ENCODE results near the gene HOXB9. TPM values are rescaled to one million over a fixed set of nuclear protein-coding genes. Genes with fewer than 3 reads are reported as not detected.

The HOXB9 gene
- total RNA-seq, 6 experiments from 2014 or later: not detected

- Histone ChIP-seq H3K4me3 (peak overlapping the region in 1 of 3 donors; percentile 9), H3K36me3 (no peaks in the 10 kb centered on the region), H3K4me1 (peaks cover 0 to 17% (median 2%) of the 10 kb centered on the region in 4 donors), H3K9me3 (no peaks in the 10 kb centered on the region), H3K27ac (no peak overlapping the region), H3K27me3 (peaks cover 34 to 73% of the 10 kb centered on the region in 2 donors)
- ATAC-seq: peak; percentile 28 to 58 (median 40)
- TF ChIP-seq CTCF (IDR thresholded peaks at IDR 0.05): no peak
- no peak for TF ChIP-seq POLR2A (IDR thresholded peaks at IDR 0.05)
- DNase-seq: no peak
- 3% methylated on average over 17 of the region's 66 CpGs for WGBS (ENCODE audit: insufficient coverage, low coverage, low lambda C conversion rate, missing lambda C conversion rate)
- intact Hi-C loops (cut with DNase I): no loop called here
Measured at GRCh38 chr17:48624544-48625494, 1.3 kb downstream of the HOXB9 start.

GRCh38 chr17:48624118-48624517, 2.0 kb downstream of the HOXB9 start:
- Histone ChIP-seq H3K4me1 (peaks cover 0 to 17% (median 2%) of the 10 kb centered on the region in 4 donors), H3K27ac (no peak overlapping the region), H3K4me3 (no peak overlapping the region), H3K36me3 (no peaks in the 10 kb centered on the region), H3K9me3 (no peaks in the 10 kb centered on the region), H3K27me3 (peaks cover 29 to 71% of the 10 kb centered on the region in 2 donors)
- no peak for ATAC-seq
- 19% methylated on average over 5 of the region's 5 CpGs for WGBS (ENCODE audit: insufficient coverage, low coverage, low lambda C conversion rate, missing lambda C conversion rate)
- DNase-seq: no peak
- no peak for TF ChIP-seq POLR2A (IDR thresholded peaks at IDR 0.05)
- TF ChIP-seq CTCF (IDR thresholded peaks at IDR 0.05): no peak
- intact Hi-C loops (cut with DNase I): no loop called here

- DNase-seq (no peak), ATAC-seq (no peak)
- no peaks in the 10 kb centered on the region for H3K36me3 ChIP-seq
- intact Hi-C loops (cut with DNase I): no loop called here
- peaks cover 29 to 69% of the 10 kb centered on the region in 2 donors for H3K27me3 ChIP-seq
- H3K4me1 ChIP-seq: peaks cover 0 to 17% (median 2%) of the 10 kb centered on the region in 4 donors
- H3K4me3 ChIP-seq: no peak overlapping the region
- 18% methylated on average over 4 of the region's 4 CpGs for WGBS (ENCODE audit: insufficient coverage, low coverage, low lambda C conversion rate, missing lambda C conversion rate)
- H3K27ac ChIP-seq: no peak overlapping the region
- TF ChIP-seq POLR2A (IDR thresholded peaks at IDR 0.05) (no peak), CTCF (IDR thresholded peaks at IDR 0.05) (no peak)
- no peaks in the 10 kb centered on the region for H3K9me3 ChIP-seq
Measured at GRCh38 chr17:48623583-48623982, 2.6 kb downstream of the HOXB9 start.

- Histone ChIP-seq H3K9me3 (no peaks in the 10 kb centered on the region), H3K4me1 (peaks cover 0 to 17% (median 2%) of the 10 kb centered on the region in 4 donors), H3K27ac (no peak overlapping the region), H3K36me3 (no peaks in the 10 kb centered on the region), H3K27me3 (peaks cover 29 to 71% of the 10 kb centered on the region in 2 donors), H3K4me3 (no peak overlapping the region)
- TF ChIP-seq POLR2A (IDR thresholded peaks at IDR 0.05) (no peak), CTCF (IDR thresholded peaks at IDR 0.05) (no peak)
- ATAC-seq (no peak), DNase-seq (no peak)
- 9% methylated on average over 11 of the region's 11 CpGs for WGBS (ENCODE audit: insufficient coverage, low coverage, low lambda C conversion rate, missing lambda C conversion rate)
- intact Hi-C loops (cut with DNase I): no loop called here
Measured at GRCh38 chr17:48622857-48623256, 3.3 kb downstream of the HOXB9 start.
